NCI-H1092 treated with DMSO at 0.1 percent for 48 hours (cell line): Measurements from ENCODE around the gene C15orf40.

Source experiments
- DNase-seq: peaks from one replicate; lab custom pipeline; 2025; lab: John Stamatoyannopoulos, UW

Gene C15orf40

DNA sequence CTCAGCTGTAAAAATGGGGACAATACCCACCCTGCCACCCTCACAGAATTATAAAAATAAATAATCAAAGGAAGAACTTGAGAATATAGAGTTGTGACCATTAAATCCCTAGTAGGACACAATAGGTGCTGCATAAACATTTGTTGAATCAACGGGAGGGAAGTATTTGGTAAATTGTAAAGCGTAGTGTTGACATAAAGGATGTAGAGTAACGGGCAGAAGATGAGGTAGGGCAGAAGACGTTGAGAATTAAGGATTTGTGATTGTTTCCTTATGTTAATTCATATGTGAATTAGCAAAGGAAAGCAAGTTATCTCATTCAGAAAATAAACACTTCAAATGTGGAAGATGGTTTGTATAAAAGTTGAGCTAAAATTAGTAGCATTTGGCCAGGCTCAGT, 18.3 kb downstream of the C15orf40 start:
- no peak for DNase-seq

DNA sequence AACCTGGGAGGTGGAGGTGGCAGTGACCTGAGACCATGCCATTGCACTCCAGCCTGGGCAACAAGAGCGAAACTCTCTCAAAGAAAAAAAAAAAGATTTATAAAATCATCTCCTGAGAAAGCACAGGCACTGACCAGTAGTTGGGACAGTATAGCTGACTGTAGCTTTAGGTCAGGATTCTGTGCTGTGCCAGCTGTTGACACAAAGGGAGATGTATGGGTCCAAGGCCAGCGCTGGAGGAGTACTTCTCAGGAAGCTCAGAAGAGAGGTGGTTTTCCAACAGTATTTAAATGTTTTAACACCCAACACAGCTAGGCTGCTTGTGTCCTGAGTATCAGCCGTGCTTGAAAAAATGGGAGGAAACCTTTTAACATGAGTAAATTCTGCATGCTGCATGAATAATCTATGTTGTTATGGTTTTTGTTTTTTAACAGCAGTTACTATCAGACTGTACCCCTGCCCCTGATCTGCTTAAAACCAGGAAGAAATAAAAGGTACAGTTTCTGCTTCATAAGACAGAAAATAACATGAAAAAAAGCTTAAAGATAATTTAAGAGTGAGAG, 18.9 kb downstream of the C15orf40 start:
- DNase-seq = no peak

DNA sequence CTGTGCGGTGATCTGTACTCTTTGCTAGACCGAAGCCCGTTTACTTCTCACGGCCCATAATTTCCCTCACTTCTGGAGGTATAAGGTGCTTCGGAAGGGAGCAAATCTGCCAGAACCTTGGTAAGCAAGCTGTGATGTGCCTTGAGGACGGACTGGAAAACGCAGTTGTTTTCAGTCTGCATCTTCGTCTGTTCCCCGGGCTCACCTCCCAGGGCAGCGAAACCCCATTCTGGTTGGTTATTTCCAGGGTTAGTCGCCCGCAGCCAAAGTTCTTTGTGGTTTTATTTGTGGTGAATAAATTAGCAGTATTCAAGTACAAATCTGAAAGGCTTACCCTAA, 25.0 kb downstream of the C15orf40 start:
- peak; percentile 19 for DNase-seq

DNA sequence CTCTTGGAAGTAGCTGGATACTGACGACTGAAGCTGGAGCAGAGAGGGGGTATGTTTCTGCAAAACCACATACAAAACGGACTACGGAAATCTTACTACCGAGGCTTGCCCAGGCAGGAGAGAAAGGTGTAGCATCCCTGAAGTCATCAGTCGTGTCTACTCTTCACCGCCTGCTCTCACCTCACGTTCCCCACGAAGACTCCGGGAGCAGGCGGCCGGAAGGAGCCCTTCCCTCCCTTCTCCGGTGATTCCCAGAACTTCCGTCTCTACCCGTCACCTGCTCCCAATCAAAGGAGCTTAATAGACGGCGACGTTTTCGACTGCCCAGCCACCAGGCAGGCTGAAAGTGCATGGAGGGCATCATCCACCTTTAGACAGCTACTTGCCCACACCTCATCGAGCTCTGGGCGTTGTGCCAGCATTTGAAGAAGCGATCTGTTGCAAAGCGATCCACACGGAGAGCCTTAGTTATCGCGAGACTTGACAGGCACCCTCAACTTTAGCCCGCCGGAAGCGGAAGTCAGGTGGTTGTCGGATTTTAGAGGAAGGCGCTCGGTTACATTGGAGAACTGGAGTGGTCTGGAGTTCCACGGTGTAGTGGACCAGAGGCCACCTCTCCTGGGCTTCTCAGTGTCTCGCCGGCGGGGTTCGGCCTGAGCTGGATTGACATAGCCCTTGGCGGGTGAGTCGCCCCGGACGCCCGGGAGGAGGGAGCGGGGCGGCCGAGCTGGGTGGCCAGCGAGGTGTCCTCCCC, 25.6 kb downstream of the C15orf40 start, which contains the start of gene RAMAC:
Gene RAMAC (plus strand): TSS at position 523 of the 754 bp plus-strand sequence. CDS start 2,809 bp downstream, outside the sequence.
- DNase-seq = peak; percentile 93

DNA sequence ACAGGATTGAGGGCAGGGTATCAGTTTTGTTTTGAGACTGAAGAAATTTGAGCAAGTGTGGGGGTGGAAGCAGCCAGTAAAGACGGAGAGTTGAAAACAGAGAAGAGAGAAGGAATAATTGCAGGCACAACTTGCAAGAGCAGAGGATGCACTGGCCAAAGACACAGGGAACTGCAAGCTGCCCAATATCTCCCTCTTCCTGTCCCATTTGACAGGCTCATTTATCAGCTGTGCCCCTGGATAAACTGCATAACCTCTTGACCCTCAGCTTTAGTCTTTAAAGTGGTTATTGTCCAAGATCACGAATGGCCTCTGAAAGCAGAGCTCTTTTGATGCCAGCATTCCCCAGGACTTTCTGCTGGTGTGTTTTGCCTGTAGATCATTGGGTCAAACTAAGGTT, 30.5 kb downstream of the C15orf40 start:
- no peak for DNase-seq

DNA sequence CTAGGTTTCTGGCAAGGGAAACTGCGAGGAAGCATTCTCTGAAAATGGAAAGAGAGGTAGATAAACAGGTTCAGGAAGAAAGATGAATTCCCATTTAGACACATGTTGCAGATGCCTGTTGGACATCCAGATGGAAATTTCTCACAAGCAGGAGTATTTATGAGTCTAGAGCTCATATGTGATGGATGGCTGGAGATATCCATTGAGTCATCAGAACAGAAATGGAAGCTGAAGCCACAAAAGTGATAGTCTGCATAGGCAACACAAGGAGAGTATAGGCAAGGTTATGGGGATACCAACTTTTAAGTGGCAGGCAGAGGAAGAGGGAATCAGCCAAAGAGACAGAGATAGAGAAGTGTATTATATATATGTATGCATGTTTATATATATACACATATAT, 31.7 kb downstream of the C15orf40 start:
- no peak for DNase-seq

DNA sequence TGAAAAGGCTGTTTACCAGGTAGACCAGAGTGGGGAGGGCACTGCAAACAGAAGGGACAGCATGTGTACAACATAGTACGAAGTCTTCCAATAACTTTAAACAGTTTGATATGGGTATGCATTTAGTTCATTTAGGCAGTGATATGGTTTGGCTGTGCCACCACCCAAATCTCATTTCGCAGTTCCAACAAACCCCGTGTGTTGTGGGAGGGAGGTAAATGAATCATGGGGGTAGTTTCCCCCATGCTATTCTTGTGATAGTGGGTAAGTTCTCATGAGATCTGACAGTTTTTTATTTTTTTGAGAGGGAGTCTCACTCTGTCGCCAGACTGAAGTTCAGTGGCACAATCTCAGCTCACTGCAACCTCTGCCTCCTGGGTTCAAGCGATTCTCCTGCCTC, 33.0 kb downstream of the C15orf40 start:
- no peak for DNase-seq

DNA sequence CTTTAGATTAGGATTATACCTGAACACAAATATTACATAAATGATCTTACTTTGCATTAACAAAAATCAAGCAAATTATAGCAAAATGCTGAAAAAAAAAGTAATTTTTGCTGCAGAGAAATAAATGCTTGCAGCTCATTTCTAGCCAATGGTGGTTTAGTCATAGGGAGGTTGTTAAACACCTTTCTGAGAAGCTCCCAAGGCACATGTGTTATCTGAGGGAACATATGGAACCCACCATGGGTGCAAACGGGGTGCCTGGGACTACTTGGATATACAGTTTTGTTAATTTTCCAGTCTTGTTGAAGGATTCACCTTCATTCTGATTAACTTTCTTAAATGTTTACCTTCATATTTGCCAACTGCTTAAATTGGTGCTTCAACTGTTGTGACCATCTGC, 34.4 kb downstream of the C15orf40 start:
- no peak for DNase-seq

DNA sequence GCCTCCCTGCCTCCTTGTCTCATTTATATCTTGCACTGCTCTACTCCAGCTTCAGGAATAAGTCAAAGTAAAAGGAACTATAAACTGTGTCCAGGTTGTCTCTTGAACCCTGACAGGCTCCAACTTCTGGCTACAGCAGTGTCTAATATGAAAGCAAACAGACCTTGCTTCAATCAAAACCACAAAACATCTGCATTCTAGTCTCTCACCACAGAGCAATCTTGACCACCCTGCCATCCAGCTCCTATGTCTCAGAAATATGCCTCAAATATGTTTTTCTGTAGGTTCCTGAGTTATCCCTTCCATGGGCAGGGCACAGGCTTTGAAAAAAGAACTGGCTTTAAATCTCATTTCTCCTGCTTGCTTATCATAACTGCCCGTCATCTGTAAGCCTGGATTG, 38.4 kb downstream of the C15orf40 start:
- no peak for DNase-seq

DNA sequence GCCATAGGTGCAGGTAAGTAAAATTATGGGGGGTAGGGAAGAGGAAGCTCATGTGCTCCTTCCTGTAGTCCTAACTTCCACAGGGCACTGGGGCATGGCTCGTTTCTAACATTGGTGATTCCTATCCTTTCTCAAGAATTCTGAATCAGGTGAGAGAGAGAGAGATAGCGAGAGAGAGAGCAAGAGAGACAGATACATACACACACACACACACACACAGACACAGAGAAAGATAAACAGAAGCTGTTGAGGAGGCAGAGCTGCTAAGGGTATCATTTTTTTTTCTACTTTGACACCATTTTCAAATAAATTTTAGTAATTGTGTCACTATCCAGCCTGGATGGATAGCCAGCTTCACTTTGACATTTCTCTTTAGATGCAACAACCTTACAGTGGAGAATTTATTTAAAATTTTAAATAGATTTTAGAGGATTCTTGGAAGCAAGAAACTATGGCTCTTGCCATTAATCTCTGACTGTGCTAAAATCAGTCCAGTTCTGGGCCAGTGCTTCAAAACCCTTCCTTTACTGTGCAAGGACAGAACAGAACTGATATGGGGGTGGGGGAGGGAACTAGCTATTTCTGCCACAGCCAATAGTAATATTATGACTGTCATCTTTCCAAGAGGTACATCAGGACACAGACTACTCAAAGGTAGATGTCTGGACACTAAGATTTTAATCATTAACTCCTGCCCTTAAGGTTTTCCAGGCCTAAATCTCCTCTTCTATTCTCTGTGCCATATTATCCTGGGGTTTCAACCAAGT, 40.0 kb downstream of the C15orf40 start:
- no peak for DNase-seq

DNA sequence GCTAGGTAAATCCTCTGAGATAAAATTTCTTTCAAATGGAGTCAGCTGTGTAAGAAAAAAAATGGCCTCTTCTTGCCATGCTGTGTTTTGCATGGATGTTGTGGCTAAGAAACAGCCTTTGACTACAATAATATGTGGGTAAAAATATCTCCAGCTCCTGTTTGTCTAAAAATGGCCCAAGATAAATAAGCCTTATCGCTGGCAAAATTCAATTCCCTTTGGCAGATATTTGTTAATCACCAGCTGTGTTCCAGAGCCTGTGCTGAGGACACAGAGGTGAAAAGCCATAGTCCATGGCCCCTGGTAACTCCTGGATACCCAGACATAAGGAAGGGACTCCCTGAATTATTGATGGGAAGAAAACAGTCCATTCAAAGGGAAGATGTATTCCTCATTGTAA, 40.7 kb downstream of the C15orf40 start:
- no peak for DNase-seq

DNA sequence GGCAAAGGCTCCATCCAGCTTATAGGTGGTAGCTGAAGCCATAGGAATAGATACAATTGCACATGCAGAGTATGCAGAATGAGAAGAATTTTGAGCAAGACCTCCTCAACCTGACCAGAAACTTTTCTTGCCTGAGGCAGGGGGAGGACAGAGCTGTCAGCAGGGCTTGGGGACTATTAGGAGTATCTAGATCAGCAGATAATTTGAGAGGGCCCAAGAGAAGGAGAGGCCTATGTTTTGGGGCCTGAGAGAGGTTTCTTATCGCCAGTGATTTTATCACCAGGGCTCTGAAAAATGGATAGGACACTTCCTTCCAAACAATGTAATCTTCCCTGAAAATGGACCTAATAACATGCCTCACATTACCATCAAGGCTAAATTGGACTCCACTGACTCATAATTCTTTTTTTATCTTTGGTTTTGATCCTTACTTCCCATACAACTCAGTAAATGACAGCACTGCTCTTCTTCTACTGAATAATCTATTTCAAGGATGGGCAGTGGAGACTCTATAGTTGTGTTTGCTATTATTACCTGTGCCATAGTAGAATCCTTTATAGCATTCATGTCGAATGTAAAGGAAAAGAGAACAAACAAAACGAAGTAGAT, 41.3 kb downstream of the C15orf40 start:
- DNase-seq = no peak

DNA sequence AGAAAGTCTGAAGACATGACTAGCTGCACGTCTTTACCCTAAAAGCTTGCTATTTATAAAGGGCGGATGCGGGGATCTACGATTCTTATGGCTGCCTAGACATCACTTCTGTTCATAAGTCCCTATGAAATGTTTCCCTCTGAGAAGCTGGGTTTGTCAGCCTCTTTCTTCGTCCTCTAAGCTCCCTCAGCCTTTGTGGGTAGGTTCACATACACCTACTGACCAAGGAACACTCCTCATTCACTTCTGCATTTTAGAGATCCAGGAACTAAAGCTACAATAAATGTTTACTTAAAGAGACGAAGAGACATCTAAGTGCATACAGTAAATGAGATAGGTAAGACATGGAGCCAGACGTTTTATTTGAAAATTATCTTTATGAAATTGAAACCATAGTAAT, 42.1 kb downstream of the C15orf40 start:
- no peak for DNase-seq

DNA sequence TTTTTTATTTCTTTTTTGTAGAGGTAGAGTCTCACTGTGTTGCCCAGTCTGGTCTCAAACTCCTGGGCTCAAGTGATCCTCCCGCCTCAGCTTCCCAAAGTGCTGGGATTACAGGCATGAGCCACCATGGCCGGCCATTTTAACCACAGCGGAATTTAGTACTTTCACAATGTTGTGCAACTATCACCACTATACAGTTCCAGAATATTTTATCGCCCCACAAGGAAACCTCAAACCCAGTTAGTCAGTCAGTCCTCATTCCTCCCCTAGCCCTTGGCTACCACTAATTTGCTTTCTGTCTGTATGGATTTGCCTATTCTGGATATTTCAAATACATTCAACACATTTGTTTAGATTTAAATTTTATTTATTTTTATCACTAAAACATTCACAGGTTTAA, 43.4 kb downstream of the C15orf40 start:
- no peak for DNase-seq

DNA sequence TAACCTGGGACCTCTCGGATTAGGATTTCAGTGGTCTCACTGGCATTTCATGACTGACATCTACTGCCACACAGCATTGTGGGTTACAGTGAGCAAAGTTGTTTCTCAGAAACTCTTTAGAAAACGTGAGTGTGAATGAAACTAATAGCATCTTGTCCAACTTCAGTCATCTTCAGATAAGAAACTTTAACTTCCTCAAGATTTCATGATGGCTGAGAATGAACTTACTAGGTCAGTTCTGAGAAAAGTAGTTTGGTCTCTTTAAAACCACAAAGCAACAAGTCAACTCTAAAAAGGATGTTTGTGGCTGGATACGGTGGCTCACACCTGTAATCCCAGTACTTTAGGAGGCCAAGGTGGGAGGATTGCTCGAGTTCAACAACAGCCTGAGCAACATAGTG, 44.8 kb downstream of the C15orf40 start:
- no peak for DNase-seq

DNA sequence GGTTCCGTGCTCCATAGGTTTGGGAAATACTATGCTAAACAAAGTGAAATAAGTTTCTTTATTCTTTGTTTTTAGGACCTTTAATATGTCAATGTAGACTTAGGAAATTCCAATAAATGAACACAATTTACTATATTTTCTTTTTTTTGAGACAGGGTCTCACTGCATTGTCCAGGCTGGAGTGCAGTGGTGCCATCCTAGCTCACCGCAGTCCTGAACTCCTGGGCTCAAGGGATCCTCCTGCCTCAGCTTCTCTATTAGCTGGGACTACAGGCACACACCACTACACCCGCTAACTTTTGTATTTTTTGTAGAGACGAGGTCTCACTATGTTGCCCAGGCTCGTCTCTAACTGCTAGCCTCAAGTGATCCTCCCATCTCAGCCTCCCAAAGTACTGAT, 46.5 kb downstream of the C15orf40 start:
- DNase-seq = no peak

DNA sequence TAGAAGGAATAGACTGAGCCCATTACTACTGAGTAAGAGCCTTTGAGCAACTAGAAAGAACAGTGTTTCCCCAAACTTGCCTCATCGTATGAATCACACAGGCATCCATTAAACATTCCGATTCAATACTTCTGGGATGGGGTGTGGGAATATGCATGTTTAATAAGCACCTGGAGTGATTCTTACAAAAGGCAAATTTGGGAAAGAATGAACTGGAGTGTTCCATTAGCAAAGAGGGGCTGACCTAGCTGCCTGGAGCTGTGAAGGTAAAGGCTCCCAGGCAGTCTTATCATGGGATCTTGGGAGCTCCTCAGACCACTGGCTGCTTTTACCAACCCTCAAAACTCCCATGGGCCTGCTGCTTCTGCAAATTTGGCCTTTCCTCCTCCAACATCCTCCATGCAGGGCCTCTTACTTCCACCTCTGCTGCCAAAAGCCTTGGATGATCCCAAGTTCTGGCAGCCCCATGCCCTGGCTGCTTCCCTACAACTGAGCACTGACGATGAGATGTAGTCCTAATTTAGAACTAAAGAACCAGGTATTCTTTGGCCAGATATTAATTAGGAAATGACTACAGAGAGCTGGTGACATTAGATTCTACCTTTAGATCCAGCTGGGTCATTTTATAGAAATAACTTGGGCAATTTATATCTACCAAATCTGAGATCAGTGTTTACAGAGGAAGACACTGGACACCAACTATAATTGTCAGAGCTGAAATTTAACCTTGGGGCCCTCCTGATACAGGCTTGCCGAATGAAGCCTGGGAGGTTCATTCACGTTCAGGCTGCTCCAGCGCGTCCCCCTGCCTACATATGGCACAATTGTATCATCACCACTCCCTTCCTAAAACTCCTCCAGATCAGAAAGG, 47.7 kb downstream of the C15orf40 start:
- no peak for DNase-seq

DNA sequence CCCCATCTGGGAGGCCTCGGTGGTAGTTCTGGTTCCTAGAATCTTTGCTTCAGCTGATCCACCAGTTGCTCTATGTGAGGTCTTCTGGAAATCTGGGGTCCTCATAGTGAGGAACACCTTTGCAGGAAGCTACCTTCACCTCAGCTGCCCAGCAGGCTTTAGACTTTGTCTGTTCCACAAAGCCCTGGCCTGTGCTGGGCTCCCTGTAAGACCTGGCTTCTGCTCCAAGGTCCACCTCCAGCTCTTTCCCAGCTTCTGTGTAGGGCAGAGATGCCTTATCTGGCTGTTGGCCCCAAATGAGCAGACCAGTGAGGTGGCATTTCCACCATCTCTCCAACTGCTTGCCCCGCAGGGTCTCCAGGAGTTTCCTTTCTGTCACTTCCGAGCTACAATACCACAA, 50.7 kb downstream of the C15orf40 start:
- no peak for DNase-seq

DNA sequence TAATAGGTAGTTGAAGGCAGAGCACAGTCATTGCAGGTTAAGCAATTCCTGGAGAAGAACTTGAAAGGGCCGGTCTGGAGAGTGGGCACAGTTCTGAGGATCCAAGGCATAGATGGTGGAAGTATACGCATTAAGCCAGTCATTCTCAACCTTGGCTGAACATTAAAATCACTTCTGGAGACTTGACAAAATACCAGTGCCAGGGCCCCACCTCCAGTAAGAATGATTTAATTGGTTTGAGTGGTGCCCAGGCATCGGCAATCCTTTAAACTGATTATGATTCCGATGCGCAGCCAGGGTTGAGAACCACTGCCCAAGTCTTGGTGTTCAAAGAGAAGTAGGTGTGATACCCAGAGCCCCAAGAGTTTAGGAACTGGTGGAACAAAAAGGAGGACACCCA, 52.0 kb downstream of the C15orf40 start:
- no peak for DNase-seq

DNA sequence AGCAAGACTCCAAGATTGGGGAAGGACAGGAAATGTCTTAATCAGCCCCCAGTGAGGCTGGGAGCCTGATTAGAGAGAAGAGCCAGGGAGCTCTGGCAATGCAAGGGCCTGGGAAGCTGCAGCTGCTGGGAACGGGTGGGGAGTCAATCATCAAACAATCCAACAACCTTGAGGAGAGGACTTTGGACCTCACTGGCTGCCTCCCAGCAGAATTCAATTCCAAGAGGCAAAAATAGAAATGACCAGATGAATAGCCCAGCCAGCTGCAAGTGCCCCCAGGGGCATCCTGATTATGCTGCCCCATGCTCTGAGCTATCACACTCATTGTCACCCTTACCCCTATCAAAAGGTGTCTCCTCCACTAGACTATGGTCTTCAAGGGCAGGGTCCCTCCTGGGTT, 52.8 kb downstream of the C15orf40 start:
- DNase-seq = no peak

DNA sequence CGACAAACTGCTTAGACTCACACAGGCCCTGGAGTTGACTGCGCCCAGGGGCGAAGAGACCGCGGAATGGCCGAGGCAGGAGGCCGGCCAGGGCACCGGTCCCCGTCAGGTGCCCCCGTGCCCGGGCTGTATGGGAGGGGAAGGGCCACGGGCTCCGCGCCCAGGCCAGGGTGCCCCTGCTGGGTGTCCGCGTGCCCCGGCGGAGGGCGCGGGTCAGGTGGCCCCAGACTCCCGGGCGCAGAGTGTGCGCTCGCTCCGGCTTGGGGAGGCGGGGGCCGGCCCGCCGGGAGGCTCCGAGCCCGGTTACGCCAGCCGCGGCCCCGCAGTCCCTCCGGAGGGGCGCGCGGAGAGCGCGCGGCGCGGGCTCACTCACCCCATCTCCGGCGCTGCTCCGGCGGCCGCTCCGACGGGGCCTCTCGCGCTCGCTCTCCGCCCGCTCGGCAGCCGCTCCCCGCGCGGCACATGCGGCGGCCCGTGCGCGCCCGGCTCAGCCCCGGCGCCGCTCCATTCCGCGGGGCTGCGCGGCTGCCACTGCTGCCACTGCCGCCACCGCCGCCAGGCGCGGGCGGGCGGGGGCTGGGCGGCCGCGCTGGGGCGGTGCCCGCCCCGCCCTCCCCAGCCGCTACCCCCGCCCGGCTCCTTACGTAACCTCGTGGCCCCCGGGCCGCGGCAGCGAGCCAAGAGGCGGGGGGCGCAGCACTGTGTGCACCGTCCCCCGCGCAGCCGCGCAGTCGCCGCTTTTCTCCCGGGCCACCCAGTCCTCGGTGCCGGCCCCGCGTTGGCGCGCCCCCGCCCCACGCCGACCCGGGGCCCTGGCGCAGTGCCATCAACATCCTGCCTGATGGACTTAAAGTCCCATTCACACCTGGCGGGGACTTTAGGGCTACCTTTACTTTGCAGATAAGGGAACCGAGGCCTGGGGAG, 59.0 kb downstream of the C15orf40 start, which contains the start of gene HOMER2:
Gene HOMER2 (minus strand): TSS at position 563 of the 924 bp plus-strand sequence. CDS start 185 bp downstream, at position 378.
- peak; percentile 1 for DNase-seq
